SK-N-SH (cell line): Measurements from ENCODE around the gene DMD. TPM values are rescaled to one million over a fixed set of nuclear protein-coding genes. Genes with fewer than 3 reads are reported as not detected.
A peak's percentile ranks its signal among the peaks of the same experiment; 100 is the strongest.

ENCODE experiments used
- CTCF ChIA-PET: fragments of 300-600, 350-600 bp; formaldehyde crosslinking; extraction: SDS; loops from one replicate; lab custom pipeline; 2021; lab: Yijun Ruan, JAX
- POLR2A ChIA-PET: fragments of 350-600 bp; sonication (Branson Sonifier 250); formaldehyde crosslinking; extraction: SDS; loops from one replicate; lab custom pipeline; 2020; ENCODE audit warnings: antibody characterized with exemption, inconsistent platforms; lab: Yijun Ruan, JAX
- DNase-seq: peaks from one replicate; pipeline ENCODE4 v3.0.0; 2012
- H2AFZ ChIP-seq: fragments of 200-600 bp; sonication (generic); 2 replicates; pipeline ENCODE4 v1.8.1; 2016; ENCODE audit warnings: antibody characterized with exemption, mild to moderate bottlenecking, low read depth
- H3F3A ChIP-seq: fragments of 200-600 bp; sonication (generic); replicated peaks from 2 replicates; pipeline ENCODE3; 2016; ENCODE audit warnings: antibody characterized with exemption, mild to moderate bottlenecking; ENCODE audit not compliant: insufficient read depth
- H3K27ac ChIP-seq, 2 experiments: fragments of 200-500 bp in 1 of 2; fragments of 200-600 bp in 1 of 2; sonication (Bioruptor generic) in 1 of 2; sonication (generic), shearing (Covaris generic) in 1 of 2; 2 replicates each; pipeline versions ENCODE4 v1.5.1 to v1.6.1; 2014 to 2016; ENCODE audit warnings: low read depth in 2 of 2, inconsistent platforms in 1 of 2, low read length in 1 of 2, mild to moderate bottlenecking in 1 of 2, mixed read lengths in 1 of 2
- H3K27me3 ChIP-seq: fragments of 200-600 bp; sonication (generic), shearing (Covaris generic); 2 replicates; pipeline ENCODE4 v1.6.1; 2016; ENCODE audit warnings: mixed run types; ENCODE audit not compliant: insufficient read depth
- H3K36me3 ChIP-seq, 2 experiments: fragments of 200-500 bp in 1 of 2; fragments of 200-600 bp in 1 of 2; sonication (Bioruptor generic) in 1 of 2; sonication (generic) in 1 of 2; replicated peaks in 1 of 2; 2 replicates each; pipeline versions ENCODE3 to v1.5.1; 2014 to 2016; ENCODE audit warnings: low read length in 1 of 2, mild to moderate bottlenecking in 1 of 2; ENCODE audit not compliant: insufficient read depth in 2 of 2, control insufficient read depth in 1 of 2
- H3K4me1 ChIP-seq, 2 experiments: fragments of 200-500 bp in 1 of 2; fragments of 200-600 bp in 1 of 2; sonication (Bioruptor generic) in 1 of 2; sonication (generic), shearing (Covaris generic) in 1 of 2; 2 replicates each; pipeline versions ENCODE4 v1.5.1 to v1.6.1; 2014 to 2016; ENCODE audit warnings: low read depth in 1 of 2, low read length in 1 of 2, mixed run types in 1 of 2; ENCODE audit not compliant: insufficient read depth in 2 of 2, control insufficient read depth in 1 of 2
- H3K4me2 ChIP-seq: fragments of 200-600 bp; sonication (generic), shearing (Covaris generic); 2 replicates; pipeline ENCODE4 v1.6.1; 2017; ENCODE audit warnings: mixed run types
- H3K4me3 ChIP-seq, 2 experiments: fragments of 200-500 bp in 1 of 2; fragments of 200-600 bp in 1 of 2; sonication (Bioruptor generic) in 1 of 2; sonication (generic), shearing (Covaris generic) in 1 of 2; 2 replicates each; pipeline versions ENCODE4 v1.5.1 to v1.8.1; 2014 to 2016; ENCODE audit warnings: low read depth in 2 of 2, inconsistent platforms in 1 of 2, low read length in 1 of 2, mild to moderate bottlenecking in 1 of 2, mixed read lengths in 1 of 2, moderate library complexity in 1 of 2
- H3K79me2 ChIP-seq: fragments of 200-600 bp; sonication (generic); 2 replicates; pipeline ENCODE4 v1.8.1; 2017; ENCODE audit warnings: mild to moderate bottlenecking; ENCODE audit not compliant: insufficient read depth
- H3K9ac ChIP-seq: fragments of 200-600 bp; sonication (generic); 2 replicates; pipeline ENCODE4 v1.6.1; 2017; ENCODE audit warnings: mixed run types
- H3K9me2 ChIP-seq: fragments of 200-600 bp; sonication (generic); 2 replicates; pipeline ENCODE4 v1.6.1; 2017; ENCODE audit warnings: mixed run types
- H3K9me3 ChIP-seq: fragments of 200-600 bp; sonication (generic); 2 replicates; pipeline ENCODE4 v1.6.1; 2017; ENCODE audit warnings: mixed run types, mild to moderate bottlenecking, moderate library complexity
- H4K20me1 ChIP-seq: fragments of 200-600 bp; sonication (generic); 2 replicates; pipeline ENCODE4 v1.6.1; 2017; ENCODE audit warnings: mild to moderate bottlenecking, mixed run types; ENCODE audit not compliant: insufficient read depth
- EP300 ChIP-seq, 2 experiments: IDR thresholded peaks; 2 replicates each; pipeline versions ENCODE4 v1.4.0 to v1.6.1; 2012; ENCODE audit warnings: borderline replicate concordance in 1 of 2, low read depth in 1 of 2, low read length in 1 of 2
- FOSL2 ChIP-seq: IDR thresholded peaks from 2 replicates; pipeline ENCODE4 v1.4.0; 2012; ENCODE audit warnings: low read depth, mild to moderate bottlenecking, moderate library complexity, borderline replicate concordance
- JUND ChIP-seq: IDR thresholded peaks from 2 replicates; pipeline ENCODE4 v1.4.0; 2012
- NFIC ChIP-seq: IDR thresholded peaks from 2 replicates; pipeline ENCODE4 v1.4.0; 2012; ENCODE audit warnings: borderline replicate concordance
- POLR2AphosphoS5 ChIP-seq: IDR thresholded peaks from 2 replicates; pipeline ENCODE4 v1.6.1; 2012; ENCODE audit warnings: low read depth, low read length
- REST ChIP-seq: IDR thresholded peaks from 2 replicates; pipeline ENCODE4 v1.6.1; 2012; ENCODE audit warnings: mild to moderate bottlenecking, low read depth, low read length, moderate library complexity
- RXRA ChIP-seq: IDR thresholded peaks from 2 replicates; pipeline ENCODE4 v1.4.0; 2012; ENCODE audit warnings: low read depth, mild to moderate bottlenecking, borderline replicate concordance
- SIN3A ChIP-seq: IDR thresholded peaks from 2 replicates; pipeline ENCODE4 v1.6.1; 2012; ENCODE audit warnings: low read depth, mild to moderate bottlenecking, low read length, moderate library complexity, borderline replicate concordance
- TAF1 ChIP-seq: IDR thresholded peaks from 2 replicates; pipeline ENCODE4 v1.6.1; 2012; ENCODE audit warnings: low read depth, mild to moderate bottlenecking, low read length, moderate library complexity, borderline replicate concordance
- TCF12 ChIP-seq: IDR thresholded peaks from 2 replicates; pipeline ENCODE4 v1.4.0; 2012
- YY1 ChIP-seq: IDR thresholded peaks from 2 replicates; pipeline ENCODE4 v1.4.0; 2012; ENCODE audit warnings: low read depth, mild to moderate bottlenecking
- WGBS: methylation state at CpG from one replicate; pipeline ENCODE4 v1.1.6; 2017; ENCODE audit warnings: low lambda C conversion rate; 5-methylcytosine and 5-hydroxymethylcytosine counted together
- polyA plus RNA-seq, 3 experiments: library from polyadenylated mRNA; depleted of rRNA; stranded (reverse); fragments of >200 nt; gene quantifications; 2 replicates each; pipeline ENCODE4 v1.2.3, GENCODE V29; 2012
- TF ChIP-seq, protein P1 (sequence below): IDR thresholded peaks from 2 replicates; pipeline ENCODE4 v1.4.0; 2012; ENCODE audit warnings: low read depth, borderline replicate concordance
- TF ChIP-seq, protein P2 (sequence below): IDR thresholded peaks from 2 replicates; pipeline ENCODE4 v1.4.0; 2012; ENCODE audit warnings: low read depth

Gene DMD
- polyA plus RNA-seq, 1 of the 3 experiments (the other 2 are of a cell fraction), result 3.9 TPM

- ChIA-PET POLR2A (no interaction called here), CTCF (no interaction called here)
- Histone ChIP-seq H4K20me1 (no peaks in the 10 kb centered on the region), H3K9me3 (no peaks in the 10 kb centered on the region), H3K4me2 (0 out of 2 replicates have a peak overlapping the region, but pooled peaks have one; percentile 29), H3K36me3 (no peaks in the 10 kb centered on the region), H3K79me2 (no peaks in the 10 kb centered on the region), H2AFZ (peak overlapping the region; percentile 24; the same call in 1 of the 2 replicates), H3K4me3 (no peak overlapping the region), H3K9ac (no peak overlapping the region)
- 23% methylated on average over 3 of the region's 3 CpGs for WGBS
- TF ChIP-seq NFIC, result no peak
- TF ChIP-seq JUND, result peak; percentile 39
- TF ChIP-seq FOSL2, result peak; percentile 50; the same call in 1 of the 2 replicates
- TF ChIP-seq, all 33 proteins: peak for 2
- H3F3A ChIP-seq, result peaks cover 7% of the 10 kb centered on the region
- peak overlapping the region in 1 of 2 experiments; percentile 75; a peak in 3 of 4 replicates for H3K27ac ChIP-seq
- H3K4me1 ChIP-seq, result peaks cover 0 to 5% of the 10 kb centered on the region in 2 experiments; a peak in 1 of 4 replicates
- H3K9me2 ChIP-seq, result no peaks in the 10 kb centered on the region
- no peak for DNase-seq
- no peaks in the 10 kb centered on the region for H3K27me3 ChIP-seq
Observed at GRCh38 chrX:31497086-31497485, 1714.3 kb downstream of the DMD start.

DNA sequence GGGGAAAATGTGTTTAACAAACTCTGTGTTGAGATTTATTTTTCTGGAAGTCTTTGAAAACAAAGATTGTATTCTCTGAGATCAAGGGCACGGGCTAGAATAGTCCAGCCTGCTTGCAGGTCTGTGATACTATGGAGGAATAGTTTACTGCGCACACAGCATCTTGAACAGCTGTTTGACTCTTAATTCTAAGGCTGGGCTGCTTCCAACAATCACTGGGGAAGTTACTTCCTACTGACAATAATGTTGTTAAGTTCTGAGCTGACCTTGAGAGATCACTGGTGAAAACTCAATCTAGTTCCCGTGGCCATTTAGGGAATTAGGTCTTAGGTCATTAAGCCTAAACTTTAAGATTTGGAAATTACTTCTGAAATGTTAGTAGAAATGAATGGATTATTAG is 1723.4 kb downstream of the DMD start:
- Histone ChIP-seq H3K27ac (no peak overlapping the region), H3K4me2 (no peak overlapping the region), H3F3A (no peaks in the 10 kb centered on the region), H3K27me3 (no peaks in the 10 kb centered on the region), H2AFZ (no peak overlapping the region), H3K79me2 (no peaks in the 10 kb centered on the region), H3K9ac (no peak overlapping the region), H3K9me2 (no peaks in the 10 kb centered on the region), H3K36me3 (no peaks in the 10 kb centered on the region), H3K9me3 (no peaks in the 10 kb centered on the region), H3K4me1 (no peaks in the 10 kb centered on the region), H4K20me1 (no peaks in the 10 kb centered on the region), H3K4me3 (no peak overlapping the region)
- POLR2A ChIA-PET, result no interaction called here
- TF ChIP-seq YY1, result no peak
- TF ChIP-seq, protein P1, sequence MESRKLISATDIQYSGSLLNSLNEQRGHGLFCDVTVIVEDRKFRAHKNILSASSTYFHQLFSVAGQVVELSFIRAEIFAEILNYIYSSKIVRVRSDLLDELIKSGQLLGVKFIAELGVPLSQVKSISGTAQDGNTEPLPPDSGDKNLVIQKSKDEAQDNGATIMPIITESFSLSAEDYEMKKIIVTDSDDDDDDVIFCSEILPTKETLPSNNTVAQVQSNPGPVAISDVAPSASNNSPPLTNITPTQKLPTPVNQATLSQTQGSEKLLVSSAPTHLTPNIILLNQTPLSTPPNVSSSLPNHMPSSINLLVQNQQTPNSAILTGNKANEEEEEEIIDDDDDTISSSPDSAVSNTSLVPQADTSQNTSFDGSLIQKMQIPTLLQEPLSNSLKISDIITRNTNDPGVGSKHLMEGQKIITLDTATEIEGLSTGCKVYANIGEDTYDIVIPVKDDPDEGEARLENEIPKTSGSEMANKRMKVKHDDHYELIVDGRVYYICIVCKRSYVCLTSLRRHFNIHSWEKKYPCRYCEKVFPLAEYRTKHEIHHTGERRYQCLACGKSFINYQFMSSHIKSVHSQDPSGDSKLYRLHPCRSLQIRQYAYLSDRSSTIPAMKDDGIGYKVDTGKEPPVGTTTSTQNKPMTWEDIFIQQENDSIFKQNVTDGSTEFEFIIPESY, result no peak
- TF ChIP-seq POLR2AphosphoS5, result no peak
- TF ChIP-seq SIN3A, result no peak
- TF ChIP-seq, protein P2, sequence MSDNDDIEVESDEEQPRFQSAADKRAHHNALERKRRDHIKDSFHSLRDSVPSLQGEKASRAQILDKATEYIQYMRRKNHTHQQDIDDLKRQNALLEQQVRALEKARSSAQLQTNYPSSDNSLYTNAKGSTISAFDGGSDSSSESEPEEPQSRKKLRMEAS, result no peak
- no peak for TF ChIP-seq RXRA
- TF ChIP-seq EP300 (IDR thresholded peaks at IDR 0.05; ENCODE audit: borderline replicate concordance in 1 of 2, low read depth in 1 of 2, low read length in 1 of 2), result no peak
- TF ChIP-seq TCF12, result no peak
- TF ChIP-seq JUND, result no peak
- TF ChIP-seq TAF1, result no peak
- no peak for TF ChIP-seq REST
- CTCF ChIA-PET, result no interaction called here
- WGBS, result 39% methylated on average over 3 of the region's 3 CpGs
- DNase-seq, result no peak
